BE2C (cell line): ENCODE data around the gene SLC7A6.

ENCODE experiments used
- DNase-seq: peaks from one replicate; pipeline ENCODE4 v3.0.0-alpha.2; 2020
- H3K27me3 ChIP-seq: fragments of 250-450 bp; sonication (Bioruptor Pico); 2 replicates; pipeline ENCODE4 v1.5.1; 2020; ENCODE audit warnings: mild to moderate bottlenecking
- H3K36me3 ChIP-seq: fragments of 250-450 bp; sonication (Bioruptor Pico); 2 replicates; pipeline ENCODE4 v1.5.1; 2020; ENCODE audit warnings: mild to moderate bottlenecking
- H3K4me1 ChIP-seq: fragments of 250-450 bp; sonication (Bioruptor Pico); 2 replicates; pipeline ENCODE4 v1.5.1; 2020
- H3K4me3 ChIP-seq: 2 replicates; pipeline ENCODE4 v1.5.1; 2011; ENCODE audit warnings: low read depth, low read length
- H3K9me3 ChIP-seq: fragments of 250-450 bp; sonication (Bioruptor Pico); 2 replicates; pipeline ENCODE4 v1.5.1; 2020
- TF ChIP-seq, protein P1 (sequence below): IDR thresholded peaks from 2 replicates; pipeline ENCODE4 v1.5.1; 2012; ENCODE audit warnings: mild to moderate bottlenecking, low read depth, low read length

SLC7A6 gene

DNA sequence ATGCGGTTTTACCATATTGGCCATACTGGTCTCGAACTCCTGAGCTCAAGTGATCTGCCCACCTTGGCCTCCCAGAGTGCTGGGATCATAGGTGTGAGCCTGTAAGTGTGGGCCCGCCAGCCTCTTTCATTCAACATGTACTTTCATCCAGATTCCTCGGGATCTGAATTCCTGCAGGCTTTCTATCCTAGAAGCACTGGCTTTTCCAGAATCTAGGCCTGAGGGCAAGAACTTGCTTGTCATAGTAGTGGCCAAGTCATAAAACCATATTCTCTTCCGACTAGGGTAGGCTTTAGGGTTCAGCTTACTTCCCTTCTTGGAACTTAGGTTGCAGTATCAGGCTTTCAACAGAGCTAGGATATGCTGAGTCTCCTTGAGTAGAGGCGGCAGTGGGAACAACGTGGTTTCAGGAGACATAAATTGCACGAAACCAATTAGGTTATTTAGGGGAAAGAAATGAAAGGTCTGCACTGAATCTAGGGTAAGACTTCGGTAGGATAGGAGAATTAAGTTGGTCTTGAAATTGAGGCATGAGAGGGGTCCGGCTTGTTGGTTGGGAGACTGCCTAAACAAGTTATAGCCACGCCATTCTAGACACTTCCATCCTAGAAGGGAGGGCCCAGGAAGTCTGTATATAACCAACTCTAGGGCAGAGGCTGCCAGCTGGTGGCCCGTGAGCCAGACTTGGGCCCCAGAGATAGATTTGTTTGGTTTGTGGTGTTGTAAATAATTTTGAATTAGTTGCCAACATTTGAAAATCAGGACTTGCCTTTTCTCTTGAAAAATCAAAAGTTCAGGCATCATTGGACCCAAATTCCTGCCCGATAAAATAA is 15.6 kb downstream of the SLC7A6 start:
- Histone ChIP-seq H3K4me3 (no peak overlapping the region), H3K27me3 (no peaks in the 10 kb centered on the region), H3K36me3 (peaks cover 43% of the 10 kb centered on the region), H3K4me1 (no peaks in the 10 kb centered on the region), H3K9me3 (no peaks in the 10 kb centered on the region)
- TF ChIP-seq, protein P1, sequence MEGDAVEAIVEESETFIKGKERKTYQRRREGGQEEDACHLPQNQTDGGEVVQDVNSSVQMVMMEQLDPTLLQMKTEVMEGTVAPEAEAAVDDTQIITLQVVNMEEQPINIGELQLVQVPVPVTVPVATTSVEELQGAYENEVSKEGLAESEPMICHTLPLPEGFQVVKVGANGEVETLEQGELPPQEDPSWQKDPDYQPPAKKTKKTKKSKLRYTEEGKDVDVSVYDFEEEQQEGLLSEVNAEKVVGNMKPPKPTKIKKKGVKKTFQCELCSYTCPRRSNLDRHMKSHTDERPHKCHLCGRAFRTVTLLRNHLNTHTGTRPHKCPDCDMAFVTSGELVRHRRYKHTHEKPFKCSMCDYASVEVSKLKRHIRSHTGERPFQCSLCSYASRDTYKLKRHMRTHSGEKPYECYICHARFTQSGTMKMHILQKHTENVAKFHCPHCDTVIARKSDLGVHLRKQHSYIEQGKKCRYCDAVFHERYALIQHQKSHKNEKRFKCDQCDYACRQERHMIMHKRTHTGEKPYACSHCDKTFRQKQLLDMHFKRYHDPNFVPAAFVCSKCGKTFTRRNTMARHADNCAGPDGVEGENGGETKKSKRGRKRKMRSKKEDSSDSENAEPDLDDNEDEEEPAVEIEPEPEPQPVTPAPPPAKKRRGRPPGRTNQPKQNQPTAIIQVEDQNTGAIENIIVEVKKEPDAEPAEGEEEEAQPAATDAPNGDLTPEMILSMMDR, result no peak
- no peak for DNase-seq

GRCh38 chr16:68281368-68282063 is 17.2 kb downstream of the SLC7A6 start:
- Histone ChIP-seq H3K4me1 (no peaks in the 10 kb centered on the region), H3K9me3 (no peaks in the 10 kb centered on the region), H3K36me3 (peaks cover 50% of the 10 kb centered on the region), H3K27me3 (no peaks in the 10 kb centered on the region), H3K4me3 (no peak overlapping the region)
- DNase-seq, result no peak
- TF ChIP-seq, protein P1, result no peak

- Histone ChIP-seq H3K9me3 (no peaks in the 10 kb centered on the region), H3K4me1 (no peaks in the 10 kb centered on the region), H3K36me3 (peaks cover 54% of the 10 kb centered on the region), H3K27me3 (no peaks in the 10 kb centered on the region), H3K4me3 (no peak overlapping the region)
- no peak for DNase-seq
- TF ChIP-seq, protein P1, result no peak
Observed at GRCh38 chr16:68282064-68282452, 17.7 kb downstream of the SLC7A6 start.

DNA sequence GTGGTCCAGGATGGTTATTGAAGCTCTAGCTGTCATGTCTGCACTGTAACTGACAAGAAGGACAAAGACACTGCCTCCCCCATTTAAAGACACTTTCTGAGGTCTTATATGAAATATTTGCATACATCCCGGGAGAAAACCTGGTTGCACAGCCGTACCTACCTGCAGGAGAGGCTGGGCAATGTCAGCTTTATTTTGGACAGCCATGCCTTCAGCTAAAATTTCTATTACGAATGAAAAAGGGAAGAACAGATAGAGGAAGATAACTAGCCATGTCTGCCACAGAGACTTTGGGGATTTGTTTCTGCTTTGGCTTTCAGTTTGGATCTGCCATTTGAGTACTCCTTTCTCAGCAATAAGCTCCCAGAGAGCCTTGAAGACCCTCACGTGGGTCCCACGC is 19.0 kb downstream of the SLC7A6 start:
- no peak for DNase-seq
- TF ChIP-seq, protein P1, result no peak
- Histone ChIP-seq H3K4me3 (no peak overlapping the region), H3K4me1 (no peaks in the 10 kb centered on the region), H3K9me3 (no peaks in the 10 kb centered on the region), H3K27me3 (no peaks in the 10 kb centered on the region), H3K36me3 (peaks cover 60% of the 10 kb centered on the region)

DNA sequence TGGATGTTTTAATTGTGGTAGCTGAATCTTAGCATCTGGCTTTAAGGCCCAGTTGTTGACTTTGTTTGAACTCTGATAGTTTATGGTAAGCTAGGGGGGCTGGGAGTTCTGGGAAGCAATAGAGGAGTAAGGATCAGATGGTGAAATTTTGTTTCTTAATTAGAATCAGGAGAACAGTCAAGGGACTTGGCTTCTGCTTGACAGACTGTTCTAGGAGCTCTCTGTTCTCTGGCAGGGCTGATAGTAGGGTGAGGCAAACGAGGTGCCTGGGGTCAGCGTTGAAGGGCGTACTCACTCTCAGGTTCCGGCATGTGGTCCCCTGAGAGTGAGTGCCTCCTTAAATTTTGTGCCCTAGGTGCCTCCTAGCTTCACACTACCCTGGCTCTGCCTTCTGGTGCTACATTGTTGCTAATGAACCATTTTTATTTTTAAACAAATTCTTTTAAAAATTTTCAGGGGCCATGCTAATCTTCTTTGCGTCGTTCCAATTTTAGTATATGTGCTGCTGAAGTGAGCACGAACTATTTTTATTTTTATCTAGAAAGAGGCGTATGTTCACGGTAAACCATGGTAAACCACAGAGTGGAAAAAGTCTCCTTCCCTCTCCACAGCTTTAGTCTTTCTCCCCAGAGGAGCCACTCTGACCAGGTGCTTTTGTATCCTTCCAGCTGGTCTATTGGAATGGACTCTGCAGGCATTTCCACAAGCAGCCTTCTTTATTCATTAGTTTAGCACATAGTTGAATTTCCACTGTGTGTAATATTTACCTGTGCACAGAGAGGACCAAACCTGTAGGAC is 19.7 kb downstream of the SLC7A6 start:
- TF ChIP-seq, protein P1, result no peak

More for the DNA sequence above, 19.7 kb downstream of the SLC7A6 start:
- H3K4me3 ChIP-seq, result no peak overlapping the region
- peaks cover 65% of the 10 kb centered on the region for H3K36me3 ChIP-seq
- no peaks in the 10 kb centered on the region for H3K4me1 ChIP-seq
- H3K9me3 ChIP-seq, result no peaks in the 10 kb centered on the region
- no peak for DNase-seq
- H3K27me3 ChIP-seq, result no peaks in the 10 kb centered on the region
